Hindlimb muscle (tissue), 1 donor: ENCODE measurements around the gene CAMSAP2. TPM values are rescaled to one million over a fixed set of nuclear protein-coding genes. Genes with fewer than 3 reads are reported as not detected.

Source experiments
- DNase-seq: peaks from one replicate; pipeline ENCODE4 v3.0.0-alpha.2; 2013
- polyA plus RNA-seq: library from polyadenylated mRNA; unstranded; fragments of 120-200 nt; gene quantifications from one replicate; pipeline ENCODE4 v1.2.1, GENCODE V29; 2013; ENCODE audit not compliant: insufficient read length

The CAMSAP2 gene
- polyA plus RNA-seq, 1 donor, result 16.4 TPM

DNA sequence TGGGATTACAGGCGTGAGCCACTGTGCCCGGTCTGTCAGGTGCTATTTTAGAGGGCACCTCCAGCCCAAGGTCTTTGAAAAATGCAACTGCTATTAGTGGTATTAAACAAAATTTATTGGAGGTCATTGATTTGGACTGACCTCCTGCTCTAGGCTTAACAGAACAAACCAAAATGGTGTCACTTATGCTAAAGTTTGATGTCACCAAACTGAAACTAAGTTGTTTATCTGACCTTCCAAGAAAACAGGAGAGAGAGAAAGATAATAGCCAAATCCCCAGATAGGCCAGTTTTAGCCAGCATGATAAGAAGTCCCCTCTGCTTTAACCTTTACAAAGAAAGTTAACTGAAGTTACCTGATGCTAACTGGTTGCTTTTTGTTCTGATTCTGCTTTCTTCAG, 147.9 kb downstream of the CAMSAP2 start:
- no peak for DNase-seq

GRCh38 chr1:200887036-200887435, 148.3 kb downstream of the CAMSAP2 start:
- no peak for DNase-seq

GRCh38 chr1:200887772-200888348, 149.2 kb downstream of the CAMSAP2 start:
- DNase-seq, result no peak

GRCh38 chr1:200888349-200888838, 149.7 kb downstream of the CAMSAP2 start:
- no peak for DNase-seq

GRCh38 chr1:200889571-200889970, 150.9 kb downstream of the CAMSAP2 start:
- no peak for DNase-seq

DNA sequence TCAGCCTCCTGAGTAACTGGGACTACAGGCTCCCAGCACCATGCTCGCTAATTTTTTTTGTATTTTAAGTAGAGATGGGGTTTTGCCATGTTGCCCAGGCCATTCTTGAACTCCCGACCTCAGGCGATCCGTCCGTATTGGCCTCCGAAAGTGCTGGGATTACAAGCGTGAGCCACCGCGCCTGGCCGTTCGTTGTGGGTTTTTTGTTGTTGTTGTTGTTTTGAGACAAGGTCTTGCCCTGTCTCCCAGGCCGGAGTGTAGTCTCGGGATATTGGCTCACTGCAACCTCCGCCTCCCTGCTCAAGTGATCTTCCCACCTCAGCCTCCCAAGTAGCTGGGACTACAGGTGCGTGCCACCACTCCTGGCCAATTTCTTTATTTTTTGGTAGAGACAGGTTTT, 151.3 kb downstream of the CAMSAP2 start:
- DNase-seq, result no peak

DNA sequence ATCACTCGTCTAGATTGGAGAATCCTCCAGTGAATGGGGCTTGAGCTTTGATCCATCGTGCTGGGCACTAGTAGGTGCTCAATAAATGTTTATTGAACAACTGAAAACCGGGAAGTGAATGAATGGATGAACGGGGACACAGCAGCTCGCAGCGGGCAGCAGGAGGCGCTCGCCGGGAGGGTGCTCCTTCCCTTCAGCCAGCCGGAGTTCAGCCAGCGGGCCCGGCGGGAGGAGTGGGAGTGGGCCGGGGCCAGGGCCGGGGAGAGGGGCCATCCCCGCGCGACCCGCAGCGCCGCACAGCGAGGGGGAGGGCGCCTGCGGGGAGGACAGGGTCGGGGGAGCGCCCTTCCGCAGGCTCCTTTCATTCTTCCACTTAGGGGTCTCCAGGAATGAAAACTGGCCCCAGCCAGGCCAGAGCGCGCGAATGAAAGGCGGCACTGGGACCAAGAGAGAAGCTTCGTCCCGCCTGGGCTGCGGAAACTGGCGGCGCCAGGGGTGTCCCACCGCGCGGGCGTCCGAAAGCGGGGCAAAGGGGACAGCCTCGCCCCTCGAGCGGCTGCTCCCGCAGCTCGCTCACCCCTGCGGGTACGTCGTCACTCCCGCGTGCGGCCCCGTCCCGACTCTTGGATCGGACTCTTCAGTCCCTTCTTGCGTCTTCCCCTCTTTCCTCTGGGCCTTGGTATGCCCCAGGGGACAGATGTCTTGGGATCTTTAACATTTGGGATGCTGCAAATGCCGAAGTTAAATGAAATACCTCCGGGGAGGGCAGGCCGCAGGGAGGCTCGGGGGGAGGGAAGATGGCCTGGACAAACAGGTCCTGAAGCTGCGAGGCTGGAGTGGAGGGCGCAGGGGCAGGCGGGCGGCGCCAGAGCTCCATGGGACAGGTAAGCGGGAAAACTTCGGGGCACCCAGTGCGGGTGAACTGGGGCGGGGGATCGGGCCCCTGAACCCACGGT, 152.4 kb downstream of the CAMSAP2 start:
- DNase-seq, result peak; percentile 32

GRCh38 chr1:200891774-200892157, 153.1 kb downstream of the CAMSAP2 start:
- DNase-seq, result no peak

DNA sequence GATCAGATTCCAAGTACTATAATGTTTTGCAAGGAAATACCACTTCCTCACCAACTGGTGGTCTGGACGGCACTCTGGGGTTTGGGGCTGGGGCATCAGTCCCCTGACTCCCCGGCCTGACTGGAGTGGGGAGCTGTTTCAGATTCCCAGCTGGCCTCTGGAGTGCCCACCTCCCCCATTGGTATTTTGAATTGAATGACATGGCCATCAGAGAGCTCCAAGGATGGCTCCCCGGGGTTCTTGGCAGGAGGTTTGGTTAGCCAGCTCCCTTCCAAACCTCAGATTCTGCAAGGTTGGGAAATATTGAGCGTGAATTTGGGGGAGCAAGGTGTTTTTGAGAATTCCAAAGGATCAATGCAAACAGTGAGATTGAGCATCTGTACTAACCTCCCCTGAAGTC, 153.9 kb downstream of the CAMSAP2 start:
- DNase-seq, result no peak

DNA sequence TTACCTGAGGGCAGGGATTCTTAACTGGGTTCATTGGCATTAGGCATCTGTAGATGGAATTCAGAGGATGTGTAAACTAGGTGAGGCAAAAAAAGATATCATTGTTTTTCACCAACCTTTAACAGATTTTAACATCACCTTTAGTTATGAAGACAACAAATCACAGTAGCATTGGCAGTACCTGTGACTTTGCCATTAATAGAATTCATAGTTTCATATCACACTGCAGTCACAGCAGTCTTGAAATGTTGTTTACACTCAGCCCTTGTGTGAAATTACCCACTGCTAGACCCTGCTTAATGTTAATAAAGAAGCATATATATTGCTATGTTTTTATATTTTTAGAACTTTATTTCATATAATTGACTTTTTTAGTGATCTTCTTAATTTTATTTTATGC, 154.3 kb downstream of the CAMSAP2 start:
- DNase-seq, result no peak

DNA sequence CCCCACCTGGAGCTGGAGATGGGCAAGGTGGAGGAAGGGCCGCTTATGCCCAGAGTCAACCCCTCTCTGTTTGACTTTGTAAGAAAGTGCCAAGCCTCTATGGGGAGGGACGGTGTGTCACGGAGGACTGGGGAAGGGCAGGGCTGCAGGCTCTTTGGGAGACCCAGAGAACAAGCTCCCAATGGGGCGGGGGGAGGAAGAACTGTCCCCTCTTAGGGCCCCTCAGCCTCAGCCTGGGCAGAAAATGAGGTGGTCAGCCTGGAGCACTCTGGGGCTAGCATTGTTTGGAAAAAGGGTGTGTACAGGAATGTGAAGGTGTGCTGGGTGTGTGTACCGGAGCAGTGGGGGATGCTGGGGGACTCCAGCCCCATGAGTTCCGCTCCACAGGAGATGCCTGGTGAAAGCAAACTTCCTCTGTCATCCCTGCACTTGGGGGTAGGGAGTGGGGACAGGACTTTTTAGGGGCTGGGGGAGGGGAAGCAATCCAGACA, 154.8 kb downstream of the CAMSAP2 start:
- no peak for DNase-seq

- no peak for DNase-seq
Observed at GRCh38 chr1:200894712-200895442, 156.2 kb downstream of the CAMSAP2 start, which contains the start of gene INAVA. Gene INAVA, plus strand, starts transcription at chr1:200894900. Its CDS starts 3,501 bp downstream, at chr1:200898401.

GRCh38 chr1:200895443-200895789, 156.7 kb downstream of the CAMSAP2 start:
- DNase-seq, result no peak

DNA sequence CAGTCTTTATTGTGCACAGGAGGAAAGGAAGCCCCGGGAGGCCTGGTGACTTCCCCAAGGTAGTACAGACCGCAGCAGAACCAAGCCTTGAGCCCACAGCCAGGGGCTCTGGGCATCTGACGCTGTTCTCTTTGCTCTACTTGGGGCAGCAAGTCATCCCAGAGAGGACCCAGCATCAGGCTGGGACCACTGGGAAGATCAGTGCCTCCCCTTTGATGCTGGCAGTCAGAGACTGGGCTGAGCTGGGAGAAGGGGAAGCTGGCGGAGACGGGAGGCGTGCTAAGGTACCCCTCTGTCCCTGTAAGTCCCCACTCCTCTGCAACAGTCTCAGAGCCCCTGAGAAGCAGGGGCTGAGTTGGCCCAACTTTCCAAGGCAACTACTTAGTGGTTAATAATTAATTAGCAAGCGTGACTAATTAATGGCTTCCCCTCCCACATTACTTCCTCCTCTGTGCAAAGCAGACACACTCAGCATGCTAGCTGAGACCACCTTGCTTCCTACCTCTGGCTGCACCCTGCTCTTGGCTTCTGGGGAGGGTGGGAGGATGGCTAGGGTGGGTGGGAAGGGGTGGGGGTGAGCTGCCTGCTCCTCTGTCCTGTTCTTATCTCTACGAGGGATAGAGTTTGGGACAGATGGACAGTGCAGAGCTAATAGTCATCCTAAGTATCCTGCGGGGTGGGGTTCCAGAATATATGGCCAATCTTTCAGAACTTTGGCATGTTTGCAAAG, 157.3 kb downstream of the CAMSAP2 start:
- no peak for DNase-seq

- DNase-seq, result no peak
Observed at GRCh38 chr1:200896531-200897196, 158.0 kb downstream of the CAMSAP2 start.

- no peak for DNase-seq
Observed at GRCh38 chr1:200897259-200897658, 158.6 kb downstream of the CAMSAP2 start.

GRCh38 chr1:200899015-200899386, 160.3 kb downstream of the CAMSAP2 start:
- DNase-seq, result no peak

DNA sequence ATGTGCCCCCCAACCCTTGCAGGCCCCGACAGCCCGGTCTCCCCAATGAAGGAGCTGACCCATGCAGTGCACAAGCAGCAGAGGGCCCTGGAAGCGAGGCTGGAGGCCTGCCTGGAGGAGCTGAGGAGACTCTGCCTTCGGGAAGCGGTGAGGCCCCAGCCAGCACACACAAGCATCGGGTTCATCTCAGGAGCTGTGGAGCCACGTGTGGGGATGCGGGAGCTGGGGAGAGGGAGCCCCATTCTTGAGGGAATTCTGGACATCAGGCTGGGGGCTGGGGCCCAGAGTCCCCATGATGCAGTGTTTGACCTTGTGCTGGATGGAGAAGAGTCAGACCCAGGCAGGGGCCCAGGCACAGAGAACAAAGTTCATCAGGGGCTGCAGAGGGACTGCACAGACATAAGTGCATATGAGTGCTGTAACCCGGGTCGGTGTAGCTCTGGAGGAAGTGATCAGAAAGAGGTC, 160.8 kb downstream of the CAMSAP2 start:
- no peak for DNase-seq

DNA sequence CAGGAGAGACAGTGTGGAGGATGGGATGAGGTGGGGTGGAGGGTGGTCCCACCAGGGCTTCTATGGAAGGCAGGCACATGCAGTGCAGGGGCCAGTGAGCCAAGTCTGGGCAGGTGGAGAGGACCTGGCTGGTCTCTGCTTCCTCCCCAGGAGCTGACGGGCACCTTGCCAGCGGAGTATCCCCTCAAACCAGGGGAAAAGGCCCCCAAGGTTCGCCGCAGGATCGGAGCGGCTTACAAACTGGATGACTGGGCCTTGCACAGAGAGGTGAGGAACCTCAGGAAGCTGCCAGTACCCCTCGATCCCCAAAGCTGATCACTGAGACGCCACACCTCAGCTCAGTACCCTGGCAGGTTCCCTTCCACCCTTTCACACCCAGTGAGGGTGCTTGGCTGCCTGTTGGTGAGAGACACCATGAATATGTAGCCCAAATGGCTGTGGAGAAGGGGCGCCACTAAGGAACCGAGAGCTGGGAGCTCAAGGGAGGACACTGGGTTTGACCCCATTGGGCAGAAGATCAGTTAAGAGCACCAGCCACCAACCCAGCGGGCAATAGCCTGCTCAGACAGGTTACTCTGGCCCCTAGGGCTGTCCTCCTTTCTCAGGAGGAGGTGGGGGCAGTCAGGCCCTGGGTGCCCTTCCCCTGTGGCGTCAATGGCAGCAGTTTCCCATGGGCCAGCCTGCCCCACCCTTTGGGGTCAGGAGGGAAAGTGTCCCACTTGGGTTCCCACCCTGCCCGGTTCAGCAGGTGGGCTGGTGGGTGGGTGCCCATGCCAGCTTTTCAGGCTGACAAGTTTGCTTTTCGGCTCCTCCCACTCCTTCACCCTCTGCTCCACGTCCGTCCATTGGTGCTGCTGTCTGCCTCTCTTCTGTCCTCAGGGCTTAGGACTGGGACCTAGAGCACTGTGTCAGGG, 161.5 kb downstream of the CAMSAP2 start:
- DNase-seq, result no peak

DNA sequence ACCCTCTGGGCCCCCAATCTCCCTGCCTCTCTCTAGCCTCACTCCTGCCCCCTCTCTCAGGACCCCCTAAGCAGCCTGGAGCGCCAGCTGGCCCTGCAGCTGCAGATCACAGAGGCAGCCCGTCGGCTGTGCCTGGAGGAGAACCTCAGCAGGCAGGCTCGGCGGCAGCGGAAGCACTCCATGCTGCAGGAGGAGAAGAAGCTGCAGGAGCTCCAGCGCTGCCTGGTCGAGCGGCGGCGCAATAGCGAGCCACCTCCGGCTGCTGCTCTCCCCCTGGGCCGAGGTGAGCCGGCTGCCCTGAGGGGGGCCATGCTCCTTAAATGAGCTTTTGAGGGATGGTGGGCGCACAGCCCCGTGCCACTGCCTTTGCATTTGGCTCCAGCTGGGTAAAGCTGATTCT, 162.2 kb downstream of the CAMSAP2 start:
- DNase-seq, result no peak

DNA sequence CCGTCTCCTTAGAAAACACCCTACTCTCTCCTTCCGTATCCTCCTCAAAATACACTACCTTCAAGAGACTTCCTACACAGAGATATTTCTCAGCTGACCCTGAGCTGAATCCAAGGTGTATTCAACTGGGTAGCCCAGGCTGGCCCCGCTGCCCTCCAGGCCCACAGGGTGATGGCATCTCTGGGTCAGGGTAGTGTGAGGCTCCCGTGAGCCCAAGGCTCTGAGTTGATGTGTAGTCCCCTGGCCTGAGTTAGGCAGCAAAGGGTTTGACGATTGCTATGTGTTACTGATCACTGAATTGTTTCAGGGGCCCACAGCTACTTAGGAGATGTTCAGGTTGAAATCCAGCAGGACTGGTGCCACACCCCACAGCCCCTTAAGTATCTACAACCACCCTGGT, 162.7 kb downstream of the CAMSAP2 start:
- DNase-seq, result no peak
